Urinary bladder (tissue), 4 donors: Measurements from ENCODE around the gene SLC2A3. TPM values are rescaled to one million over a fixed set of nuclear protein-coding genes. Genes with fewer than 3 reads are reported as not detected.
"Not testable (repeated sequence)": the region's sequence is repeated elsewhere in the genome, so short reads cannot be mapped to it uniquely, and the experiment has no call there.

ENCODE experiments used
- DNase-seq: peaks from one replicate; pipeline ENCODE4 v3.0.0-alpha.2; 2015; ENCODE audit errors: extremely low spot score
- H3K27ac ChIP-seq: one replicate; pipeline ENCODE4 v1.5.1; 2013; ENCODE audit warnings: low read depth, mild to moderate bottlenecking, moderate library complexity
- H3K36me3 ChIP-seq: one replicate; pipeline ENCODE4 v1.6.1; 2013; ENCODE audit warnings: mild to moderate bottlenecking, moderate library complexity; ENCODE audit not compliant: insufficient read depth
- H3K4me1 ChIP-seq: one replicate; pipeline ENCODE4 v1.6.1; 2013; ENCODE audit warnings: mild to moderate bottlenecking, moderate library complexity; ENCODE audit not compliant: insufficient read depth
- H3K4me3 ChIP-seq: one replicate; pipeline ENCODE4 v1.5.1; 2013; ENCODE audit warnings: low read depth, low read length
- WGBS: extraction: QIAGEN DNeasy Blood & Tissue Kit; methylation state at CpG from one replicate; pipeline ENCODE4 v1.1.7; 2013; 5-methylcytosine and 5-hydroxymethylcytosine counted together
- polyA plus RNA-seq: library from polyadenylated mRNA; stranded (reverse); fragments of 200-250 nt; gene quantifications from one replicate; pipeline ENCODE4 v1.2.3, GENCODE V29; 2013
- total RNA-seq: library from RNA; depleted of rRNA; stranded (reverse); fragments of >200 nt; gene quantifications from one replicate; pipeline ENCODE4 v1.2.3, GENCODE V29; 2014
- donor health status: healthy with polysubstance abuse.
- donor health status: healthy.

SLC2A3 gene
- total and polyA plus RNA-seq, 2 donors: 21.7 to 76.9 TPM

- Histone ChIP-seq H3K27ac (peak overlapping the region; percentile 23), H3K36me3 (no peaks in the 10 kb centered on the region), H3K4me1 (no peaks in the 10 kb centered on the region), H3K4me3 (no peak overlapping the region)
- WGBS: 31% methylated on average over 4 of the region's 4 CpGs
- no peak for DNase-seq
These were observed 2.0 kb upstream of the SLC2A3 start for GRCh38 chr12:7937833-7938506.

GRCh38 chr12:7934889-7935492, 996 bp downstream of the SLC2A3 start:
- DNase-seq: no peak
- WGBS: 32% methylated on average over 16 of the region's 16 CpGs
- H3K36me3 ChIP-seq: peaks cover 1% of the 10 kb centered on the region
- H3K4me1 ChIP-seq: no peaks in the 10 kb centered on the region
- peak overlapping the region; percentile 41 for H3K4me3 ChIP-seq
- no peak overlapping the region for H3K27ac ChIP-seq

- peak overlapping the region; percentile 41 for H3K4me3 ChIP-seq
- 33% methylated on average over 14 of the region's 14 CpGs for WGBS
- H3K27ac ChIP-seq: no peak overlapping the region
- no peak for DNase-seq
- H3K4me1 ChIP-seq: no peaks in the 10 kb centered on the region
- H3K36me3 ChIP-seq: peaks cover 1% of the 10 kb centered on the region
These were observed 1.7 kb downstream of the SLC2A3 start for GRCh38 chr12:7934091-7934888.

GRCh38 chr12:7933255-7933726, 2.7 kb downstream of the SLC2A3 start:
- DNase-seq: peak; percentile 70
- no peak overlapping the region for H3K27ac ChIP-seq
- WGBS: 3% methylated on average over 7 of the region's 7 CpGs
- H3K4me3 ChIP-seq: no peak overlapping the region
- H3K4me1 ChIP-seq: no peaks in the 10 kb centered on the region
- peaks cover 3% of the 10 kb centered on the region for H3K36me3 ChIP-seq

GRCh38 chr12:7932599-7933240, 3.3 kb downstream of the SLC2A3 start:
- not testable (repeated sequence) for H3K27ac ChIP-seq, H3K36me3 ChIP-seq, H3K4me3 ChIP-seq, H3K4me1 ChIP-seq, DNase-seq
- WGBS: 74% methylated on average over 11 of the region's 11 CpGs

GRCh38 chr12:7929083-7929792, 6.7 kb downstream of the SLC2A3 start:
- Histone ChIP-seq H3K27ac (no peak overlapping the region), H3K4me1 (no peaks in the 10 kb centered on the region), H3K4me3 (no peak overlapping the region), H3K36me3 (peaks cover 3% of the 10 kb centered on the region)
- 81% methylated on average over 8 of the region's 8 CpGs for WGBS
- no peak for DNase-seq

- Histone ChIP-seq H3K27ac (no peak overlapping the region), H3K4me3 (no peak overlapping the region), H3K36me3 (peaks cover 5% of the 10 kb centered on the region), H3K4me1 (no peaks in the 10 kb centered on the region)
- no peak for DNase-seq
- WGBS: 96% methylated on average over 4 of the region's 4 CpGs
These were observed 8.5 kb downstream of the SLC2A3 start for GRCh38 chr12:7927470-7927869.

GRCh38 chr12:7926068-7926666, 9.8 kb downstream of the SLC2A3 start:
- H3K4me1 ChIP-seq, H3K36me3 ChIP-seq, H3K27ac ChIP-seq, DNase-seq, H3K4me3 ChIP-seq: not testable (repeated sequence)
- WGBS: 96% methylated on average over 5 of the region's 5 CpGs

- peaks cover 4% of the 10 kb centered on the region for H3K36me3 ChIP-seq
- 95% methylated on average over 15 of the region's 15 CpGs for WGBS
- no peak for DNase-seq
These were observed 12.4 kb downstream of the SLC2A3 start for GRCh38 chr12:7923241-7924236.

GRCh38 chr12:7921181-7921580, 14.8 kb downstream of the SLC2A3 start:
- WGBS: 89% methylated on average over 12 of the region's 12 CpGs
- H3K4me1 ChIP-seq, H3K27ac ChIP-seq, H3K36me3 ChIP-seq, H3K4me3 ChIP-seq, DNase-seq: not testable (repeated sequence)

More at GRCh38 chr12:7923241-7924236, 12.4 kb downstream of the SLC2A3 start:
- Histone ChIP-seq H3K4me3 (no peak overlapping the region), H3K27ac (no peak overlapping the region), H3K4me1 (no peaks in the 10 kb centered on the region)

GRCh38 chr12:7918268-7918590, 17.8 kb downstream of the SLC2A3 start:
- not testable (repeated sequence) for H3K4me1 ChIP-seq, H3K4me3 ChIP-seq, H3K27ac ChIP-seq, H3K36me3 ChIP-seq, DNase-seq
- 87% methylated on average over 7 of the region's 7 CpGs for WGBS
